Hindlimb muscle (tissue), 1 donor: ENCODE data around the gene DMC1. TPM values are rescaled to one million over a fixed set of nuclear protein-coding genes. Genes with fewer than 3 reads are reported as not detected.
A peak's percentile ranks its signal among the peaks of the same experiment; 100 is the strongest.
"Not testable (repeated sequence)": the region's sequence is repeated elsewhere in the genome, so short reads cannot be mapped to it uniquely, and the experiment has no call there.

Experiments
- DNase-seq: peaks from one replicate; pipeline ENCODE4 v3.0.0-alpha.2; 2013
- polyA plus RNA-seq: library from polyadenylated mRNA; unstranded; fragments of 120-200 nt; gene quantifications from one replicate; pipeline ENCODE4 v1.2.1, GENCODE V29; 2013; ENCODE audit not compliant: insufficient read length

The DMC1 gene
- polyA plus RNA-seq: 8.0 TPM

GRCh38 chr22:38569972-38570778 is at the start of gene DMC1:
Gene DMC1 (minus strand): TSS chr22:38570183. CDS start chr22:38568256, 1,927 bp downstream.
- peak; percentile 90 for DNase-seq

GRCh38 chr22:38618682-38619081 is 48.7 kb upstream of the DMC1 start:
- no peak for DNase-seq

- DNase-seq: no peak
These were observed 48.3 kb upstream of the DMC1 start for GRCh38 chr22:38618258-38618657.

GRCh38 chr22:38615064-38615405 is 45.1 kb upstream of the DMC1 start:
- not testable (repeated sequence) for DNase-seq

GRCh38 chr22:38614332-38615063 is 44.5 kb upstream of the DMC1 start:
- DNase-seq: no peak

GRCh38 chr22:38613588-38613987 is 43.6 kb upstream of the DMC1 start:
- no peak for DNase-seq

- no peak for DNase-seq
These were observed 42.4 kb upstream of the DMC1 start for GRCh38 chr22:38612217-38613006.

GRCh38 chr22:38611559-38611958 is 41.6 kb upstream of the DMC1 start:
- no peak for DNase-seq

- no peak for DNase-seq
These were observed 40.3 kb upstream of the DMC1 start for GRCh38 chr22:38610234-38610633.

GRCh38 chr22:38608992-38609750 is 39.2 kb upstream of the DMC1 start:
- no peak for DNase-seq

- no peak for DNase-seq
These were observed 37.7 kb upstream of the DMC1 start for GRCh38 chr22:38607680-38608079.

GRCh38 chr22:38602166-38602565 is 32.2 kb upstream of the DMC1 start:
- DNase-seq: no peak

- DNase-seq: no peak
These were observed 31.3 kb upstream of the DMC1 start for GRCh38 chr22:38601221-38601764.

- no peak for DNase-seq
These were observed 29.5 kb upstream of the DMC1 start for GRCh38 chr22:38599466-38599865.

GRCh38 chr22:38582923-38583322 is 12.9 kb upstream of the DMC1 start:
- not testable (repeated sequence) for DNase-seq

GRCh38 chr22:38578505-38578904 is 8.5 kb upstream of the DMC1 start:
- DNase-seq: no peak

GRCh38 chr22:38572065-38572464 is 2.1 kb upstream of the DMC1 start:
- DNase-seq: peak; percentile 50

GRCh38 chr22:38570779-38571364 is 889 bp upstream of the DMC1 start:
- DNase-seq: peak; percentile 48

GRCh38 chr22:38569181-38569971 is 607 bp downstream of the DMC1 start:
- peak; percentile 15 for DNase-seq

GRCh38 chr22:38567531-38568285 is 2.3 kb downstream of the DMC1 start:
- no peak for DNase-seq
